Common myeloid progenitor, CD34-positive (primary cell): ENCODE results near the gene SLC8A1.

Source experiments
- CTCF ChIA-PET: fragments of 350-600 bp; sonication (Branson Sonifier 250); formaldehyde crosslinking; loops from one replicate; lab custom pipeline; 2021; ENCODE audit warnings: antibody characterized with exemption; lab: Charles Lee
- POLR2A ChIA-PET: fragments of 350-600 bp; sonication (Branson Sonifier 250); formaldehyde crosslinking; loops from one replicate; lab custom pipeline; 2021; ENCODE audit warnings: antibody characterized with exemption; lab: Charles Lee
- DNase-seq, 3 donors: peaks; one replicate each; pipeline versions ENCODE4 v3.0.0 to v3.0.0-alpha.2; 2013
- H3K27ac ChIP-seq, 2 experiments: 1 replicate in 1 of 2; 2 replicates in 1 of 2; pipeline ENCODE4 v1.7.0; 2013; ENCODE audit warnings: inconsistent platforms in 2 of 2, low read length in 2 of 2, mild to moderate bottlenecking in 2 of 2, low read depth in 1 of 2, moderate library complexity in 1 of 2; ENCODE audit not compliant: severe bottlenecking in 2 of 2, insufficient read depth in 1 of 2, poor library complexity in 1 of 2
- H3K27me3 ChIP-seq, 5 experiments: replicated peaks in 2 of 5; 1 replicate in 3 of 5; 2 replicates in 2 of 5; pipeline versions ENCODE4 v1.6.1 to v1.7.0; 2013; ENCODE audit warnings: low read length in 4 of 5, mild to moderate bottlenecking in 2 of 5, moderate library complexity in 2 of 5, inconsistent platforms in 1 of 5; ENCODE audit not compliant: insufficient read depth in 5 of 5, control insufficient read depth in 4 of 5
- H3K36me3 ChIP-seq, 4 experiments: 1 replicate in 2 of 4; 2 replicates in 2 of 4; pipeline versions ENCODE4 v1.6.1 to v1.7.0; 2013; ENCODE audit warnings: low read length in 3 of 4, control low read depth in 1 of 4, mild to moderate bottlenecking in 1 of 4; ENCODE audit not compliant: control insufficient read depth in 4 of 4, insufficient read depth in 4 of 4
- H3K4me1 ChIP-seq, 4 experiments: 1 replicate in 3 of 4; 2 replicates in 1 of 4; pipeline versions ENCODE4 v1.6.1 to v1.7.1; 2013; ENCODE audit warnings: low read length in 3 of 4, mild to moderate bottlenecking in 3 of 4, control low read depth in 1 of 4, inconsistent platforms in 1 of 4, moderate library complexity in 1 of 4; ENCODE audit not compliant: control insufficient read depth in 4 of 4, insufficient read depth in 4 of 4; ENCODE audit errors: control extremely low read depth in 1 of 4
- H3K4me3 ChIP-seq, 7 experiments: 1 replicate in 4 of 7; 2 replicates in 3 of 7; pipeline versions ENCODE4 v1.5.1 to v1.7.0; 2013; ENCODE audit warnings: mild to moderate bottlenecking in 7 of 7, low read length in 6 of 7, moderate library complexity in 6 of 7, inconsistent platforms in 2 of 7, low read depth in 2 of 7, control low read depth in 1 of 7; ENCODE audit not compliant: insufficient read depth in 4 of 7, control insufficient read depth in 1 of 7; ENCODE audit errors: extremely low read depth in 1 of 7
- H3K9me3 ChIP-seq, 5 experiments: 1 replicate in 4 of 5; 2 replicates in 1 of 5; pipeline versions ENCODE4 v1.6.1 to v1.7.1; 2013; ENCODE audit warnings: low read length in 4 of 5, mild to moderate bottlenecking in 2 of 5, inconsistent platforms in 1 of 5, low read depth in 1 of 5, moderate library complexity in 1 of 5; ENCODE audit not compliant: control insufficient read depth in 4 of 5, insufficient read depth in 2 of 5; ENCODE audit errors: control extremely low read depth in 1 of 5
- WGBS: methylation state at CpG from one replicate; pipeline ENCODE4 v1.1.5; 2013; ENCODE audit not compliant: insufficient coverage; 5-methylcytosine and 5-hydroxymethylcytosine counted together

SLC8A1 gene

GRCh38 chr2:40166006-40166405 lies 285.9 kb downstream of the SLC8A1 start:
- DNase-seq: no peak
- Histone ChIP-seq H3K4me3 (no peak overlapping the region), H3K27me3 (no peaks in the 10 kb centered on the region), H3K4me1 (peaks cover 0 to 2% (median 0%) of the 10 kb centered on the region in 4 experiments), H3K9me3 (no peaks in the 10 kb centered on the region), H3K36me3 (no peaks in the 10 kb centered on the region), H3K27ac (no peak overlapping the region)
- ChIA-PET CTCF (no interaction called here), POLR2A (no interaction called here)
- WGBS: 42% methylated on average over 2 of the region's 2 CpGs

GRCh38 chr2:40165509-40165844 lies 286.4 kb downstream of the SLC8A1 start:
- H3K36me3 ChIP-seq: no peaks in the 10 kb centered on the region
- H3K27me3 ChIP-seq: no peaks in the 10 kb centered on the region
- no peak overlapping the region for H3K27ac ChIP-seq
- no peak for DNase-seq
- ChIA-PET POLR2A (no interaction called here), CTCF (no interaction called here)
- peaks cover 0 to 2% (median 0%) of the 10 kb centered on the region in 4 experiments for H3K4me1 ChIP-seq
- H3K9me3 ChIP-seq: no peaks in the 10 kb centered on the region
- WGBS: 95% methylated on average over 2 of the region's 4 CpGs
- H3K4me3 ChIP-seq: no peak overlapping the region

GRCh38 chr2:40164736-40165508 lies 287.0 kb downstream of the SLC8A1 start:
- H3K36me3 ChIP-seq: no peaks in the 10 kb centered on the region
- ChIA-PET CTCF (no interaction called here), POLR2A (no interaction called here)
- H3K27ac ChIP-seq: no peak overlapping the region
- DNase-seq: no peak
- peaks cover 0 to 2% (median 0%) of the 10 kb centered on the region in 4 experiments for H3K4me1 ChIP-seq
- H3K4me3 ChIP-seq: no peak overlapping the region
- H3K27me3 ChIP-seq: no peaks in the 10 kb centered on the region
- 95% methylated on average over 7 of the region's 9 CpGs for WGBS
- no peaks in the 10 kb centered on the region for H3K9me3 ChIP-seq

- Histone ChIP-seq H3K9me3 (no peaks in the 10 kb centered on the region), H3K4me3 (no peak overlapping the region), H3K27ac (no peak overlapping the region), H3K36me3 (peaks cover 0 to 2% (median 0%) of the 10 kb centered on the region in 4 experiments), H3K4me1 (no peaks in the 10 kb centered on the region), H3K27me3 (no peaks in the 10 kb centered on the region)
- ChIA-PET POLR2A (no interaction called here), CTCF (no interaction called here)
- no CpG with 5 or more reads among the region's 1 CpG for WGBS
- no peak for DNase-seq
Measured at GRCh38 chr2:40161986-40162385, 289.9 kb downstream of the SLC8A1 start.

GRCh38 chr2:40160751-40161218 lies 291.1 kb downstream of the SLC8A1 start:
- POLR2A ChIA-PET: no interaction called here
- WGBS: no CpG with 5 or more reads among the region's 2 CpGs

GRCh38 chr2:40159333-40159732 lies 292.6 kb downstream of the SLC8A1 start:
- POLR2A ChIA-PET: interaction anchor here (0.6 to 0.7 kb wide), 2 partner anchors 34 to 862 kb away, joined by 3 read pairs; no protein-coding TSS in a partner anchor
- H3K27ac ChIP-seq: no peak overlapping the region
- WGBS: no CpG with 5 or more reads among the region's 2 CpGs
- CTCF ChIA-PET: no interaction called here
- H3K27me3 ChIP-seq: no peaks in the 10 kb centered on the region
- H3K9me3 ChIP-seq: no peaks in the 10 kb centered on the region
- no peak for DNase-seq
- H3K36me3 ChIP-seq: peaks cover 0 to 2% (median 0%) of the 10 kb centered on the region in 4 experiments
- no peaks in the 10 kb centered on the region for H3K4me1 ChIP-seq
- H3K4me3 ChIP-seq: no peak overlapping the region

More at GRCh38 chr2:40160751-40161218, 291.1 kb downstream of the SLC8A1 start:
- DNase-seq: no peak
- Histone ChIP-seq H3K27me3 (no peaks in the 10 kb centered on the region), H3K27ac (no peak overlapping the region), H3K36me3 (peaks cover 0 to 2% (median 0%) of the 10 kb centered on the region in 4 experiments), H3K4me3 (no peak overlapping the region), H3K4me1 (no peaks in the 10 kb centered on the region), H3K9me3 (no peaks in the 10 kb centered on the region)
- CTCF ChIA-PET: no interaction called here

- no peak for DNase-seq
- H3K4me1 ChIP-seq: no peaks in the 10 kb centered on the region
- H3K27me3 ChIP-seq: no peaks in the 10 kb centered on the region
- H3K36me3 ChIP-seq: peaks cover 0 to 2% (median 0%) of the 10 kb centered on the region in 4 experiments
- POLR2A ChIA-PET: interaction anchor here (0.7 kb wide), 1 partner anchor 33 kb away, joined by 3 read pairs; no protein-coding TSS in a partner anchor
- CTCF ChIA-PET: no interaction called here
- no peak overlapping the region for H3K4me3 ChIP-seq
- H3K27ac ChIP-seq: no peak overlapping the region
- no peaks in the 10 kb centered on the region for H3K9me3 ChIP-seq
- 100% methylated on average over 1 of the region's 5 CpGs for WGBS
Measured at GRCh38 chr2:40158781-40159180, 293.1 kb downstream of the SLC8A1 start.
